ENCODE data around the gene AUTS2. TPM values are rescaled to one million over a fixed set of nuclear protein-coding genes. Genes with fewer than 3 reads are reported as not detected.

AUTS2 gene
- total and polyA plus RNA-seq, 9 of the 15 experiments (the other 6 are each of a cell fraction or from before 2014, with no cell fraction given), result 0.58 TPM; not detected in 8

DNA sequence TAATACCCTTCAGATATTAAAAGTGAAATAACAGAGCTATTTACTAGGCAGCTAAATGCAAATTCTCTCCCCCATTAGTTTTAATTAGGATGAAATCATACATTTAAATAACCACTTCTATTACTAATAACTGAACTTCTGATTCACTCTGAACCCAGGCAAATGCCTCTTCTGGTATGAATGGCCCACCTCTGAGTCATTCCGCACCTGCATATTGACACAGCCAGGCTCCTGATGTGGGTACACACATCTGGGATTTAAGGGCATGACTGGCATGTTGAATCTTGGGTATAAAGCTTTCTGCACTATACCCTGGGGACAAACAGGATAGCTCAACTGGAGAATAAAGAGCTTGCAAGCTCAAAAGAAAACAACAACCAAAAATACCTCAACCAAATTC, 140.9 kb downstream of the AUTS2 start:
- ChIA-PET POLR2A (no interaction called here), CTCF (ENCODE audit: low intra/inter-chr PET ratio) (no interaction called here)

More for the DNA sequence above, 140.9 kb downstream of the AUTS2 start:
- WGBS (ENCODE audit: insufficient coverage, low coverage, missing lambda C conversion rate), result 0% methylated on average over 1 of the region's 1 CpG
- no TSS peak for BruUV-seq (replicated peaks)
- Histone ChIP-seq H3K4me3 (no peak overlapping the region), H3K9me1 (ENCODE audit: control insufficient read depth, insufficient read depth, low read length) (no peaks in the 10 kb centered on the region), H4K20me1 (replicated peaks; ENCODE audit: control insufficient read depth, insufficient read depth, low read length) (no peaks in the 10 kb centered on the region), H3K27ac (ENCODE audit: extremely low read depth, low read depth, low read length) (no peak overlapping the region), H2AFZ (ENCODE audit: low read depth, low read length) (no peak overlapping the region), H3K27me3 (ENCODE audit: control insufficient read depth in 2 of 2, insufficient read depth in 2 of 2, low read length in 2 of 2) (no peaks in the 10 kb centered on the region), H3K36me3 (ENCODE audit: control insufficient read depth, insufficient read depth, low read length) (no peaks in the 10 kb centered on the region), H3K9me3 (replicated peaks; ENCODE audit: control insufficient read depth, insufficient read depth, low read depth, low read length) (no peaks in the 10 kb centered on the region), H3K79me2 (ENCODE audit: control insufficient read depth, insufficient read depth, low read length) (no peaks in the 10 kb centered on the region), H3K9ac (ENCODE audit: insufficient read depth in 1 of 2, low read depth in 2 of 2, low read length in 2 of 2) (no peak overlapping the region), H3K4me2 (ENCODE audit: insufficient read depth, low read length) (no peak overlapping the region), H3K4me1 (replicated peaks in 1 of 2; ENCODE audit: control insufficient read depth in 2 of 2, insufficient read depth in 2 of 2, low read length in 2 of 2) (no peaks in the 10 kb centered on the region)
- ATAC-seq (no peak), DNase-seq (ENCODE audit: extremely low read depth in 1 of 4, low spot score in 3 of 4) (no peak), FAIRE-seq (no peak)
- in situ Hi-C loops (cut with MboI), result no loop called here
- TF ChIP-seq ZNF124 (CRISPR knock-in tag; IDR thresholded peaks at IDR 0.05) (no peak), SRSF9 (IDR thresholded peaks at IDR 0.05; ENCODE audit: borderline replicate concordance, low read depth, low read length) (no peak), ZNF282 (CRISPR knock-in tag; IDR thresholded peaks at IDR 0.05) (no peak), CHD4 (IDR thresholded peaks at IDR 0.05; ENCODE audit: insufficient read depth, insufficient replicate concordance, low read depth, low read length, poor library complexity, severe bottlenecking) (no peak), CBX5 (IDR thresholded peaks at IDR 0.05; ENCODE audit: borderline replicate concordance, low read depth) (no peak), RBM34 (IDR thresholded peaks at IDR 0.05; ENCODE audit: borderline replicate concordance, insufficient read depth, low read length) (no peak), NR2C2 (CRISPR knock-in tag; IDR thresholded peaks at IDR 0.05) (no peak), NR2C2 (tag; IDR thresholded peaks at IDR 0.05) (no peak), FOXA3 (CRISPR knock-in tag; conservative IDR thresholded peaks at IDR 0.05 in 1 of 2, IDR thresholded peaks at IDR 0.05 in 1 of 2) (no peak)
- TF ChIP-seq, protein P1, sequence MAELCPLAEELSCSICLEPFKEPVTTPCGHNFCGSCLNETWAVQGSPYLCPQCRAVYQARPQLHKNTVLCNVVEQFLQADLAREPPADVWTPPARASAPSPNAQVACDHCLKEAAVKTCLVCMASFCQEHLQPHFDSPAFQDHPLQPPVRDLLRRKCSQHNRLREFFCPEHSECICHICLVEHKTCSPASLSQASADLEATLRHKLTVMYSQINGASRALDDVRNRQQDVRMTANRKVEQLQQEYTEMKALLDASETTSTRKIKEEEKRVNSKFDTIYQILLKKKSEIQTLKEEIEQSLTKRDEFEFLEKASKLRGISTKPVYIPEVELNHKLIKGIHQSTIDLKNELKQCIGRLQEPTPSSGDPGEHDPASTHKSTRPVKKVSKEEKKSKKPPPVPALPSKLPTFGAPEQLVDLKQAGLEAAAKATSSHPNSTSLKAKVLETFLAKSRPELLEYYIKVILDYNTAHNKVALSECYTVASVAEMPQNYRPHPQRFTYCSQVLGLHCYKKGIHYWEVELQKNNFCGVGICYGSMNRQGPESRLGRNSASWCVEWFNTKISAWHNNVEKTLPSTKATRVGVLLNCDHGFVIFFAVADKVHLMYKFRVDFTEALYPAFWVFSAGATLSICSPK (IDR thresholded peaks at IDR 0.05; ENCODE audit: borderline replicate concordance), result no peak
- intact Hi-C loops (cut with micrococcal nuclease), result no loop called here
